Embryonic facial prominence (tissue), 1 donor: Measurements from ENCODE around the gene CPA2.

Experiments
- DNase-seq: peaks from one replicate; pipeline ENCODE4 v3.0.0-alpha.2; 2016; ENCODE audit errors: extremely low spot score

The CPA2 gene

GRCh38 chr7:130254555-130254954 lies 12.1 kb upstream of the CPA2 start:
- no peak for DNase-seq

DNA sequence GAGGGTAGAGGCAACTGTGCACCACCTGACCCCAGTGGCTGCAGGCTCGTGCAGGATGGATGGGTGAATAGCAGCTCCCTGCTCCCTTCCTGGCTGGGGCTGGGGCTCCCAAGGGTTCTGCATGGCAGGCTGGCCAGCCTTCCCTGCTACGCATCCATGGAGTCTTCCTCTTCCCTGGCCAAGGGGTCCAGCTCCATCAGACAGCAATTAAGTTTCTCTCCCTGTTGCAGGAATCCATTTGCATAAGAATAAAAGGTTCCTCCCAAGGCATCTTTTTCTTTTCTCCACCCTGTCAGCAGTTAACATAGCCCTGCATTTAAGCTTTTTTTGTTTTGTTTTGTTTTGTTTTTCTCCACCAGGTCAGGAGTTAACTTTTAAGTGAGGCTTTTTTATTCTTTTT lies 10.0 kb upstream of the CPA2 start:
- DNase-seq = no peak

- DNase-seq = no peak
Observed at GRCh38 chr7:130258494-130259078, 8.1 kb upstream of the CPA2 start.

- no peak for DNase-seq
Observed at GRCh38 chr7:130262448-130262847, 4.2 kb upstream of the CPA2 start.

GRCh38 chr7:130263130-130263529 lies 3.5 kb upstream of the CPA2 start:
- DNase-seq = no peak

- no peak for DNase-seq
Observed at GRCh38 chr7:130266961-130267321, 278 bp downstream of the CPA2 start.

DNA sequence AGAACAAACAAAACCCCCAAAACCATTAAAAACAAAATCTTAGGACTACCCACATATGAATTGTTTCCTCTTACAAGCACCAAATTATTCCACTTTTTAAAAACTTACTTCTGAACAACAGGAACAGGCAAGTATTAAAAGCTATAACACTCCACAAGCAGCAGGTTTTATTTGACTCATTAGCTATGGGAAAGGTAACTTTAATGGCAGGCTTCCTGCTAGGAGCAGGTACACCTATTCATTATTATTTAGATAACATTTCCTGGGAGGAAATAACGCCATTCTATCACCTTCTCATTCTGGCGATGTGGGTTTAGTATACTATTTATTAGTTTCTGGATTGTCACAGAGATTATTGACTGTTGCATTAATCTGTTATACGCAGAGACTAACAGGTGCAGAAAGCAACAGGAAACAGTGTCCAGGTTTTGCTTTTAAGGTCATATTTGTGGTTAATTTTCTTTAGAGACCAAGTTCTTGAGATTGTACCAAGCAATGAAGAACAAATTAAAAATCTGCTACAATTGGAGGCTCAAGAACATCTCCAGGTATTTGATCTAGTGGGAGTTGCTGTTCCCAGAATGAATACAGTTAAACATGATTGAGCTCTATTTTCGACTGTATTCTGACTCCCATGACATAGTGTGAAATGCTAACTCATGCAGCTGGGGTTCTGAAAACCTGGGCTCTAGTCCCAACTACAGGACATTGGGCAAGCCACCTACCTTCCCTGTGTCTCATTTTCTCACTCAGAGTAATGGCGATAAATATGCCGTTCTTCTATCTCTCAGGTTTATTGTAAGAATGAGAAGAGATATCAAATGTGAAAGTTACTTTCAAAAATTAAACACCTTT lies 2.0 kb downstream of the CPA2 start:
- no peak for DNase-seq

DNA sequence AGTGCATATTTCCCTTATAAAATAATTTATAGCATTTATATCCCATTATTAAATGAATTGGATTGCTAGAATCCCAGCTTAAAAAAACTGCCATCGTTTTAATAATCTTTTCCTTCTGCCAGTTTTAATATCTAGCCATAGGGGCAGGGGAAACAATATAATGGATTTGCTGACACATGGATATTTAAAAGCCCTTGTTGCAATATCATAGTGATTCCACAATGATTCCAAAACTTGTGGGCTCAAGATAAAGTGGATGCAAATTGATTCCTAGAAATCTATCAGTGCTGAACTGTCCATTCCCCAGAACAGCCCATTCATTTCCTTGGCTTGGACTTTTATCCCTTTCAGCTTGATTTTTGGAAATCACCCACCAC lies 2.6 kb downstream of the CPA2 start:
- no peak for DNase-seq

DNA sequence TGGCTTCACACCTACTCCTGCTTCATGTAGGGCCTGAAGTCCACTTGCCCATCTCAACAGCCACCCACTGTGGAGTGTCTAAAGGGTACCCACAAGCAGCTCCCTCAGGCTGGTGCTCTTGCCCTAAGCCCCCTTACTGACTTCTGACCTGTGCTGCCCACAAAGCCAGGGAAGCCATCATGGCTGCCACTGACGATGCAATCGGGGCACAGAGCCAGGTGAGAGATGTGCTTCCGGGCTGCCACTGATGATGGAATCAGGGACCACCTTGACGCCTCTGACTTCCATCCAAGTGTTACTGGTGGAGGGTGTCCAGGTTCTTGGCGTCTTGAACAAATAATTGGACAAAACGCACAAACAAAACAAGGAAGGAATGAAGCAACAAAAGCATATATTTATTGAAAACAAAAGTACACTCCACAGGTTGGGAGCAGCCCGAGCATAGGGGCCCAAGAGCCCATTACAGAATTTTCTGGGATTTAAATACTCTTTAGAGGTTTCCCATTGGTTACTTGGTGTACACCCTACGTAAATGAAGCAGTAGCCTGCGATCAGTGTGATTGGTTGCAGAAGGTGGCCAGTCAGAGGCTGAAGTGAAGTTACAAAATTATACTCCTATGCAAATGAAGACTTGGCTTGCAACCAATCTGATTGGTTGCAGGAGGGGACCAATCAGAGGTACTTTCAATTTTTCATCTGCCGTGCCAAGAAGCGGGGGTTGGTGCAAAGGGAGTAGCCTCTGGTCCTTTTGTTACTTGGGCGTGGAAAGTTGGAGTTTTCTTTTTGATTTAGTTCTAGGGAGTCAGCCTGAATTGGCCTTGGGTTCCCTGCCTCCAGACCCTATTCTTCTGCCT lies 4.5 kb downstream of the CPA2 start:
- no peak for DNase-seq

DNA sequence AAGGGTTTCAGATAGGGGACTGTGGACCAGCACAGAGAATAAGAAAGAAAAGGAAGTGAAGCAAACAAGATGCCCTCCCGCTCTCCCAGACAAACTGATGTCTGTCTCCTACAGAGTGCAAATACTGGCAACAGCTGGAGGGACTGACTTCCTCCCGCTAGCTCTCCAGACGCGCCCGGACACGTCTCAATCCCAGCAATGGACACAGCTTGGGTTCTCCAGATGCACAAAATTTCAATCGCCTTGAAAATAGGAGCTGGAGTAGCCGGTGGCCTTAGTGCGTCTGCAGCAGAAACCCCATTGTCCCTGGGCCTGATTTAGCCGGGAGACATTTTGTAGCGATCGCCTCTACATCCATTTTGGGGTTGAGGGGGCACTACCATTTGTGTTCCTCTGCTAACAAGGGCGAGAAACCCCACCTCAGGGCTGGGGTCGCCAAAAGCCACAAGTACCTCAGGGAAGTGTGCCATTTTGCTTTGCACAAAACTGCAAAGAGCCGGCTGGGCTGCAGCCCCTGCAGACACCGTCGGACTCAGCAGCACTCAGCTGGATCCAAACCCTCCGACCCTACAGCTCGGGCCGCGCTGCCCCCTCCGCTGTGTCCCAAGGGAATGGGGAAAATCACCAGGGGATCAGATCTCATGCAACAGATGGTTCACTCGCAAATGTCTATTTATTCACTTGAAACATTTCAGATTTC lies 5.9 kb downstream of the CPA2 start:
- no peak for DNase-seq

- peak; percentile 90 for DNase-seq
Observed at GRCh38 chr7:130273081-130273932, 6.6 kb downstream of the CPA2 start.

- DNase-seq = no peak
Observed at GRCh38 chr7:130273933-130274255, 7.2 kb downstream of the CPA2 start.

GRCh38 chr7:130274296-130274695 lies 7.6 kb downstream of the CPA2 start:
- DNase-seq = no peak

DNA sequence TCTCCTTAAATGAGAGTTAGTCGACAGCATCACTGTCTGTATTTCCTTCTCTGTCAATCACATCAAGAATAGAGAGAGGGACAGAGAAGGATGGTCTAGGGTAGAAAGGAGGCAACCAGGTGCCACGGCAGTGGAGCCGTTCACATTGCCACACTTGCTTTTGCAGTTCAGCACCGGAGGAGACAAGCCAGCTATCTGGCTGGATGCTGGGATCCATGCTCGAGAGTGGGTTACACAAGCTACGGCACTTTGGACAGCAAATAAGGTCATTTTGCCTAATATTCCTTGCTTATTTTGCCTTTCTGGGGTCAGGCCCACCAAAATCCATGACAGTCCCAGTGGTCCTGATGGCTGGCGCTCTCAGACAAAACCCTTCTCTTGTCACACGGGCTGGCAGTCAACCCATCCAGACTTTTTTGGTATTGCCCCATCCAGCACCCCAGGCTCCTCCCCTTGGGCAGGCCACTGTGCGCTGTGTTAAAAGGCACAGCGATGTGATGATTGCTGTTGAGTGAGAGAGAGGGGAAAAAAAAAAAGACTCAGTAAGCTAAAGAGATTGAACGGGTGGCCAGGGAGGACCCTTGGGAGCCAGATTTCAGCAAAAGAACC lies 8.4 kb downstream of the CPA2 start:
- no peak for DNase-seq

- DNase-seq = peak; percentile 33
Observed at GRCh38 chr7:130275826-130276297, 9.2 kb downstream of the CPA2 start.

GRCh38 chr7:130276796-130277762 lies 10.4 kb downstream of the CPA2 start:
- no peak for DNase-seq

GRCh38 chr7:130277763-130278643 lies 11.3 kb downstream of the CPA2 start:
- peak; percentile 75 for DNase-seq

GRCh38 chr7:130278860-130279259 lies 12.2 kb downstream of the CPA2 start:
- DNase-seq = no peak
